Hindlimb muscle (tissue), 1 donor: Measurements from ENCODE around the gene PAX5. TPM values are rescaled to one million over a fixed set of nuclear protein-coding genes. Genes with fewer than 3 reads are reported as not detected.
"Not testable (repeated sequence)": the region's sequence is repeated elsewhere in the genome, so short reads cannot be mapped to it uniquely, and the experiment has no call there.

Source experiments
- DNase-seq: peaks from one replicate; pipeline ENCODE4 v3.0.0-alpha.2; 2013
- polyA plus RNA-seq: library from polyadenylated mRNA; unstranded; fragments of 120-200 nt; gene quantifications from one replicate; pipeline ENCODE4 v1.2.1, GENCODE V29; 2013; ENCODE audit not compliant: insufficient read length

PAX5 gene
- polyA plus RNA-seq, 1 donor: 0.21 TPM

GRCh38 chr9:36874921-36875320 is 159.1 kb downstream of the PAX5 start:
- DNase-seq: no peak

GRCh38 chr9:36874261-36874660 is 159.8 kb downstream of the PAX5 start:
- DNase-seq: no peak

- DNase-seq: no peak
Observed at GRCh38 chr9:36873247-36873875, 160.7 kb downstream of the PAX5 start.

GRCh38 chr9:36872641-36873040 is 161.4 kb downstream of the PAX5 start:
- no peak for DNase-seq

GRCh38 chr9:36871606-36872005 is 162.5 kb downstream of the PAX5 start:
- DNase-seq: no peak

- DNase-seq: no peak
Observed at GRCh38 chr9:36870960-36871359, 163.1 kb downstream of the PAX5 start.

- DNase-seq: not testable (repeated sequence)
Observed at GRCh38 chr9:36869605-36870004, 164.5 kb downstream of the PAX5 start.

- no peak for DNase-seq
Observed at GRCh38 chr9:36868586-36869282, 165.3 kb downstream of the PAX5 start.

GRCh38 chr9:36867672-36868471 is 166.2 kb downstream of the PAX5 start:
- DNase-seq: no peak

GRCh38 chr9:36867241-36867640 is 166.8 kb downstream of the PAX5 start:
- DNase-seq: no peak

GRCh38 chr9:36866840-36867239 is 167.2 kb downstream of the PAX5 start:
- DNase-seq: no peak

- no peak for DNase-seq
Observed at GRCh38 chr9:36865731-36866635, 168.1 kb downstream of the PAX5 start.

GRCh38 chr9:36864491-36865410 is 169.3 kb downstream of the PAX5 start:
- DNase-seq: no peak

- no peak for DNase-seq
Observed at GRCh38 chr9:36862206-36863145, 171.6 kb downstream of the PAX5 start.

GRCh38 chr9:36861528-36862205 is 172.4 kb downstream of the PAX5 start:
- no peak for DNase-seq

GRCh38 chr9:36858805-36859375 is 175.2 kb downstream of the PAX5 start:
- DNase-seq: no peak

GRCh38 chr9:36855448-36856315 is 178.4 kb downstream of the PAX5 start:
- no peak for DNase-seq

GRCh38 chr9:36854751-36855150 is 179.3 kb downstream of the PAX5 start:
- DNase-seq: no peak
